ENCODE measurements around the gene WWOX.

GRCh38 chr16:78972006-78972405 is 872.6 kb downstream of the WWOX start:
- no peak for TF ChIP-seq NONO (IDR thresholded peaks at IDR 0.05)
- TF ChIP-seq NONO (CRISPR knock-in tag; conservative IDR thresholded peaks at IDR 0.05), result no peak
- no peak for TF ChIP-seq ZNF616 (CRISPR knock-in tag; IDR thresholded peaks at IDR 0.05; ENCODE audit: low read depth)
- no peak for TF ChIP-seq CTCF (CRISPR knock-in tag; IDR thresholded peaks at IDR 0.05)
- TF ChIP-seq RARA (CRISPR knock-in tag; IDR thresholded peaks at IDR 0.05), result no peak
- no peak for TF ChIP-seq ZNF281 (CRISPR knock-in tag; IDR thresholded peaks at IDR 0.05; ENCODE audit: borderline replicate concordance)
- no peak for TF ChIP-seq ZNF274 (CRISPR knock-in tag; IDR thresholded peaks at IDR 0.05)
- no peak for TF ChIP-seq ZNF557 (CRISPR knock-in tag; IDR thresholded peaks at IDR 0.05)
- TF ChIP-seq HDAC6 (IDR thresholded peaks at IDR 0.05; ENCODE audit: low read depth, low read length), result no peak
